Measurements from ENCODE around the gene CES4A.
"Not testable (repeated sequence)": the region's sequence is repeated elsewhere in the genome, so short reads cannot be mapped to it uniquely, and the experiment has no call there.

CES4A gene

GRCh38 chr16:67028167-67028695 lies 39.8 kb downstream of the CES4A start:
- FAIRE-seq (no peak), DNase-seq (ENCODE audit: insufficient read length) (no peak)
- TF ChIP-seq POLR2AphosphoS5 (IDR thresholded peaks at IDR 0.05; ENCODE audit: low read depth, low read length) (no peak), TAF1 (IDR thresholded peaks at IDR 0.05; ENCODE audit: borderline replicate concordance, low read depth, low read length) (no peak), POLR2A (IDR thresholded peaks at IDR 0.05; ENCODE audit: low read depth, low read length) (no peak)

GRCh38 chr16:67028696-67029253 lies 40.4 kb downstream of the CES4A start, which contains the start of gene CBFB:
Gene CBFB, plus strand, starts transcription at chr16:67029149. Its CDS starts 259 bp downstream, at chr16:67029408.
- DNase-seq (ENCODE audit: insufficient read length), result peak; percentile 98

GRCh38 chr16:67029254-67030096 lies 41.1 kb downstream of the CES4A start:
- FAIRE-seq, result peak; percentile 76
- TF ChIP-seq POLR2A (IDR thresholded peaks at IDR 0.05; ENCODE audit: low read depth, low read length) (peak; percentile 26; the same call in 1 of the 2 replicates), TAF1 (IDR thresholded peaks at IDR 0.05; ENCODE audit: borderline replicate concordance, low read depth, low read length) (0 out of 2 replicates have a peak, but pooled peaks have one; percentile 30), POLR2AphosphoS5 (IDR thresholded peaks at IDR 0.05; ENCODE audit: low read depth, low read length) (peak; percentile 23; the same call in 1 of the 2 replicates)
- peak; percentile 58 for DNase-seq (ENCODE audit: insufficient read length)

More at GRCh38 chr16:67028696-67029253, 40.4 kb downstream of the CES4A start, which contains the start of gene CBFB:
- FAIRE-seq, result peak; percentile 85
- peak; percentile 79 for TF ChIP-seq TAF1 (IDR thresholded peaks at IDR 0.05; ENCODE audit: borderline replicate concordance, low read depth, low read length)
- TF ChIP-seq POLR2AphosphoS5 (IDR thresholded peaks at IDR 0.05; ENCODE audit: low read depth, low read length), result peak; percentile 85
- peak; percentile 93 for TF ChIP-seq POLR2A (IDR thresholded peaks at IDR 0.05; ENCODE audit: low read depth, low read length)

GRCh38 chr16:67030221-67030962 lies 42.0 kb downstream of the CES4A start:
- TF ChIP-seq TAF1 (IDR thresholded peaks at IDR 0.05; ENCODE audit: borderline replicate concordance, low read depth, low read length) (no peak), POLR2A (IDR thresholded peaks at IDR 0.05; ENCODE audit: low read depth, low read length) (no peak), POLR2AphosphoS5 (IDR thresholded peaks at IDR 0.05; ENCODE audit: low read depth, low read length) (no peak)
- FAIRE-seq (no peak), DNase-seq (ENCODE audit: insufficient read length) (no peak)

GRCh38 chr16:67034487-67034886 lies 46.1 kb downstream of the CES4A start:
- TF ChIP-seq POLR2AphosphoS5 (IDR thresholded peaks at IDR 0.05; ENCODE audit: low read depth, low read length) (no peak), POLR2A (IDR thresholded peaks at IDR 0.05; ENCODE audit: low read depth, low read length) (no peak), TAF1 (IDR thresholded peaks at IDR 0.05; ENCODE audit: borderline replicate concordance, low read depth, low read length) (no peak)
- DNase-seq (ENCODE audit: insufficient read length) (no peak), FAIRE-seq (no peak)

GRCh38 chr16:67035364-67035763 lies 47.0 kb downstream of the CES4A start:
- no peak for FAIRE-seq

GRCh38 chr16:67036323-67036741 lies 47.9 kb downstream of the CES4A start:
- no peak for FAIRE-seq
- DNase-seq (ENCODE audit: insufficient read length), result no peak
- TF ChIP-seq POLR2A (IDR thresholded peaks at IDR 0.05; ENCODE audit: low read depth, low read length) (no peak), POLR2AphosphoS5 (IDR thresholded peaks at IDR 0.05; ENCODE audit: low read depth, low read length) (no peak)

More at GRCh38 chr16:67035364-67035763, 47.0 kb downstream of the CES4A start:
- DNase-seq (ENCODE audit: insufficient read length), result no peak
- no peak for TF ChIP-seq TAF1 (IDR thresholded peaks at IDR 0.05; ENCODE audit: borderline replicate concordance, low read depth, low read length)
- TF ChIP-seq POLR2A (IDR thresholded peaks at IDR 0.05; ENCODE audit: low read depth, low read length), result no peak
- TF ChIP-seq POLR2AphosphoS5 (IDR thresholded peaks at IDR 0.05; ENCODE audit: low read depth, low read length), result no peak

GRCh38 chr16:67039260-67040020 lies 51.1 kb downstream of the CES4A start:
- TF ChIP-seq POLR2AphosphoS5 (IDR thresholded peaks at IDR 0.05; ENCODE audit: low read depth, low read length) (no peak), TAF1 (IDR thresholded peaks at IDR 0.05; ENCODE audit: borderline replicate concordance, low read depth, low read length) (no peak), POLR2A (IDR thresholded peaks at IDR 0.05; ENCODE audit: low read depth, low read length) (no peak)
- FAIRE-seq, result no peak
- no peak for DNase-seq (ENCODE audit: insufficient read length)

GRCh38 chr16:67040166-67040565 lies 51.8 kb downstream of the CES4A start:
- FAIRE-seq, result no peak
- no peak for DNase-seq (ENCODE audit: insufficient read length)
- TF ChIP-seq POLR2A (IDR thresholded peaks at IDR 0.05; ENCODE audit: low read depth, low read length) (no peak), TAF1 (IDR thresholded peaks at IDR 0.05; ENCODE audit: borderline replicate concordance, low read depth, low read length) (no peak), POLR2AphosphoS5 (IDR thresholded peaks at IDR 0.05; ENCODE audit: low read depth, low read length) (no peak)

- no peak for TF ChIP-seq POLR2A (IDR thresholded peaks at IDR 0.05; ENCODE audit: low read depth, low read length)
- no peak for TF ChIP-seq TAF1 (IDR thresholded peaks at IDR 0.05; ENCODE audit: borderline replicate concordance, low read depth, low read length)
- TF ChIP-seq POLR2AphosphoS5 (IDR thresholded peaks at IDR 0.05; ENCODE audit: low read depth, low read length), result no peak
- no peak for DNase-seq (ENCODE audit: insufficient read length)
- FAIRE-seq, result no peak
Observed at GRCh38 chr16:67040906-67041305, 52.5 kb downstream of the CES4A start.

- not testable (repeated sequence) for DNase-seq (ENCODE audit: insufficient read length); FAIRE-seq
Observed at GRCh38 chr16:67041520-67041919, 53.1 kb downstream of the CES4A start.

Data from GM12892 (cell line).